Gastroesophageal sphincter (tissue), 3 donors: Measurements from ENCODE around the gene PADI2.

ENCODE experiments used
- EP300 ChIP-seq: sonication (generic); formaldehyde crosslinking; IDR thresholded peaks from one replicate; pipeline ENCODE4 v1.6.1; 2017; ENCODE audit warnings: antibody characterized with exemption, mild to moderate bottlenecking
- POLR2A ChIP-seq, 2 donors: fragments of 450-650 bp; IDR thresholded peaks; one replicate each; pipeline ENCODE4 v1.6.1; 2017; ENCODE audit warnings: antibody characterized with exemption in 2 of 2, mild to moderate bottlenecking in 2 of 2, moderate library complexity in 1 of 2
- POLR2AphosphoS5 ChIP-seq: sonication (generic); formaldehyde crosslinking; IDR thresholded peaks from one replicate; pipeline ENCODE4 v1.6.1; 2017; ENCODE audit warnings: antibody characterized with exemption
- TF ChIP-seq, protein P1 (sequence below), 4 experiments: fragments of 200-600 bp in 2 of 4; fragments of 450-650 bp in 2 of 4; sonication (generic) in 1 of 4; IDR thresholded peaks; one replicate each; pipeline ENCODE4 v1.5.1; 2017 to 2019; ENCODE audit warnings: antibody characterized with exemption in 4 of 4, mild to moderate bottlenecking in 2 of 4, moderate library complexity in 2 of 4

DNA sequence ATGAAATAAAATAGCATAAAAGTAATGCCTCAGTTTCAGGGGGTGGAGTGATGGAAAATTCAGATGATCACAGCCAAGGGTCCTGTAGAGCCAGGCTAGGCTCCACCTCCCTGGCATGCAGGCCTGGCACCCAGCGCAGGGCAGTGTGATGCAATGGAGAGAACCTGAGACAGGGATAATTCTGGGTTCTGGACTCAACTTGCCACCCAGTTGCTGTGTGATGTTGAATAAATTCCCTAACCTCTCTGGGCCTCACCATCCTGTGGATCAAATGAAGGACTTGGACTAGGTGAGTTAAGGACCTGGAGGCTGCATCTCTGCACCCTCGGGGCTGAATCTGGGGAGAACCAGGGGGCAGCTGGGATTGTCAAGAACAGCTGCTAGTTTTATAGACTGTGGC, 17.0 kb downstream of the PADI2 start:
- TF ChIP-seq POLR2AphosphoS5, result no peak
- TF ChIP-seq, protein P1, sequence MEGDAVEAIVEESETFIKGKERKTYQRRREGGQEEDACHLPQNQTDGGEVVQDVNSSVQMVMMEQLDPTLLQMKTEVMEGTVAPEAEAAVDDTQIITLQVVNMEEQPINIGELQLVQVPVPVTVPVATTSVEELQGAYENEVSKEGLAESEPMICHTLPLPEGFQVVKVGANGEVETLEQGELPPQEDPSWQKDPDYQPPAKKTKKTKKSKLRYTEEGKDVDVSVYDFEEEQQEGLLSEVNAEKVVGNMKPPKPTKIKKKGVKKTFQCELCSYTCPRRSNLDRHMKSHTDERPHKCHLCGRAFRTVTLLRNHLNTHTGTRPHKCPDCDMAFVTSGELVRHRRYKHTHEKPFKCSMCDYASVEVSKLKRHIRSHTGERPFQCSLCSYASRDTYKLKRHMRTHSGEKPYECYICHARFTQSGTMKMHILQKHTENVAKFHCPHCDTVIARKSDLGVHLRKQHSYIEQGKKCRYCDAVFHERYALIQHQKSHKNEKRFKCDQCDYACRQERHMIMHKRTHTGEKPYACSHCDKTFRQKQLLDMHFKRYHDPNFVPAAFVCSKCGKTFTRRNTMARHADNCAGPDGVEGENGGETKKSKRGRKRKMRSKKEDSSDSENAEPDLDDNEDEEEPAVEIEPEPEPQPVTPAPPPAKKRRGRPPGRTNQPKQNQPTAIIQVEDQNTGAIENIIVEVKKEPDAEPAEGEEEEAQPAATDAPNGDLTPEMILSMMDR (IDR thresholded peaks at IDR 0.05), result no peak
- no peak for TF ChIP-seq POLR2A (IDR thresholded peaks at IDR 0.05)
- TF ChIP-seq EP300, result no peak
